ENCODE measurements around the gene MAPK14. TPM values are rescaled to one million over a fixed set of nuclear protein-coding genes. Genes with fewer than 3 reads are reported as not detected.

Gene MAPK14
- polyA plus RNA-seq, 3 donors: 50.1 to 56.3 (median 54.3) TPM

DNA sequence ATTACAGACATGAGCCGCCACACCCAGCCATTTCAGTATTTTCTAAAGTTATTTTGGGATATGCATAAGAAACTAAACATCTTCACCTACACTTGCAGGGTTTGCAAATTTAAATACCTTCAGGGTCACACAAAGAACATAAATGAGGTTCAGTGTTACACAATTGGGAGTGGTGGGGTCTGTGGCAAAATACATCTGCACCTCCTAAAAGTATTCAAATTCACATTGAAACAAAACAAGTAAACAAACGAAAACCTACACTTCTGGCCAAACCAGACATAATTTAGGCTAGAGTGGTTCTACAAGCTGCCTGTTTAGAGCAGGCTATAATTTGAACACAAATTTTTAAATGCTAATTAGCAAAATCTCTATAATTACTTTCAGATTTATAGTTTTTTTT, 34.6 kb downstream of the MAPK14 start:
- no peak for DNase-seq (ENCODE audit: extremely low read depth in 1 of 11, low read depth in 9 of 11, low spot score in 4 of 11)

DNA sequence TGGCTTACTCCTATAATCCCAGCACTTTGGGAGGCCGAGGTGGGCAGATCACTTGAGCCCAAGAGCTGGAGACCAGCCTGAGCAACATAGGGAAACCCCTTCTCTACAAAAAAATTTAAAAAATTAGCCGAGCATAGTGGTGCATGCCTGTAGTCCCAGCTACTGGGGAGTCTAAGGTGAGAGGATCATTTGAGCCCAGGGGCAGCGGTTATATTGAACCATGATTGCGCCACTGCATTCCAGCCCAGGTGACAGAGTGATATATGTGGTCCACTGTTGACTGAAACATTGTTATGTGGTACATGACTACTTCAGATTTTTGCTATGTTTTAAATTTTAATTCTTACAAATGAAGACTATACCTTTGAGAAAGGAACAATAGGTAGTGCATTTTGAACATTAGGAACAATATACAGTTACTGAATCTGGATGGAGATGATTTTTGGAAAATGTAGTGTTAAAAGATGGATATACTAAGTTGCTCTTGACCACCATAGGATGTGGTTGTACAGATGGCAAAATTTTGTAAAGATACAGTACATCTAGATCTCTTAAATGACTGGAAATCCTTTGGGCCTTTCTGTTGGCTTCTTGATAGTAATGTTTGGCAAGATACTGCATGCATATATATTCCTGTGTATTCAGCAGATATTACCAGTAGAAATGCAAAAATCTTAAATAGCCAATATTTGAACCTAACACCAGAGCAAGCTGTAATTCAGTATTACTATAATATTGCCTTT, 35.9 kb downstream of the MAPK14 start:
- DNase-seq (ENCODE audit: extremely low read depth in 1 of 11, low read depth in 9 of 11, low spot score in 4 of 11): no peak

DNA sequence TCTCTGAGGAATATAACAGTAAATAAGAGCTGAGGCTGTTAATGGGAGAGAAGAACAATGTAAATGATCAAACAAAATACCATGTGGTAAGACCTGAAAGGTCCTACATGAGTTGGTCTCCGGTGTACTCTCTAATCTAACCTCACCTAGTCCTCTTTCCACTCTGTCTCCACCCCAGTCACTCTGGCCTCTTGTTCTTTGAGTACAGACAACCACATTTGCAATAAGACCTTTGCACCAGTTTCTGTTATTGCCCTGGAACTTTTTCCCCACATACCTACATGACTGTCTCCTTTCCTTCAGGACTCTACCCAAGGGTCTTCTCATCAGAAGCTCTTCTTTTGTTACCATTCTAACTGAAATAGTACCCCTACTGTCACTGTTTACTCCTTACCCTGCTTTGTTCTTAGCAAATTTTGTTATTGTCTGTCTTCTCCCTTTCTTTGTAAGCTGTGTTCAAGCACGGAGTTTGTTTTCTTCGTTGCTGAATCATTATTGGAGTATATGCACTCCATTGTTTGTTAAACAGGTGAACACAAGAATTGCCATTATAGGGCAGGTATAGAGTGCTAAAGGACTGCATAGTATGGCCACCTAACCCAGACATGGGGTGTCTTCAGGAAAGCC, 37.3 kb downstream of the MAPK14 start:
- DNase-seq (ENCODE audit: extremely low read depth in 1 of 11, low read depth in 9 of 11, low spot score in 4 of 11): no peak

DNA sequence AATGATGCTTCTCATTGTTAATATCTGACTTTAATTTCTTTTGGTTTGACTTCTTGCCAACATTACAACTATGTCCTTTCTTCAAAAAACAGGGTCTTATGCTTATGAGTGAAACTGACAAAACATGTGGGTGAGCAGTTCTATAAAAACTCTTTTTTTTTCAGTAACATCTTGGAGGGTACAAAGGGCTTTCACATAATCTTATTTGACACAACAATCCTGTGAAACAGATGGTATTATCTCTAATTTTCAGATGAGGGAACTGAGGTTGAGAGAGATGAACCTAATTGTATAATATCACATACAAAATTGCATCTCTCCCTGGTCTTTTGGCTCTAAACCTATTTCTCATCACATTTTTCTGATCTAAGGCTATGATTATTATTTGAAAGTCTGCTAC, 38.3 kb downstream of the MAPK14 start:
- no peak for DNase-seq (ENCODE audit: extremely low read depth in 1 of 11, low read depth in 9 of 11, low spot score in 4 of 11)

DNA sequence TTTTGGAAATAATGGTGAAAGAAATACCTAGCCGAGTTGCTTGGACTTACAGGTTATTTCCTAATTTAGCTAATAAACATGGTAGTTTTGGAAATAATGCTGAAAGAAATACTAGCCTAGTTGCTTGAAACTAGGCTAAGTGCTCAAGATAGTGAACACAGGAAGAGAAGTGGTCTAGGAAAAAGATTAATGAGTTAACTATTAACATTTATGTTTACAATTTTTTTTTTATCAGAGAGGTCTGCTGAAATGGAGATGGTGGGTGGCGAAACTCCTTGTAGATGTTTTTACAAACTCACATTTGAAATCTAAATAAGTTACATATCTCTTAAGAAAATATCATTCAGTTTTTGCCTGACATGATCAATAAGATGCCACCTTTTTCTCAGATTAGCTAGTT, 39.2 kb downstream of the MAPK14 start:
- no peak for DNase-seq (ENCODE audit: extremely low read depth in 1 of 11, low read depth in 9 of 11, low spot score in 4 of 11)

DNA sequence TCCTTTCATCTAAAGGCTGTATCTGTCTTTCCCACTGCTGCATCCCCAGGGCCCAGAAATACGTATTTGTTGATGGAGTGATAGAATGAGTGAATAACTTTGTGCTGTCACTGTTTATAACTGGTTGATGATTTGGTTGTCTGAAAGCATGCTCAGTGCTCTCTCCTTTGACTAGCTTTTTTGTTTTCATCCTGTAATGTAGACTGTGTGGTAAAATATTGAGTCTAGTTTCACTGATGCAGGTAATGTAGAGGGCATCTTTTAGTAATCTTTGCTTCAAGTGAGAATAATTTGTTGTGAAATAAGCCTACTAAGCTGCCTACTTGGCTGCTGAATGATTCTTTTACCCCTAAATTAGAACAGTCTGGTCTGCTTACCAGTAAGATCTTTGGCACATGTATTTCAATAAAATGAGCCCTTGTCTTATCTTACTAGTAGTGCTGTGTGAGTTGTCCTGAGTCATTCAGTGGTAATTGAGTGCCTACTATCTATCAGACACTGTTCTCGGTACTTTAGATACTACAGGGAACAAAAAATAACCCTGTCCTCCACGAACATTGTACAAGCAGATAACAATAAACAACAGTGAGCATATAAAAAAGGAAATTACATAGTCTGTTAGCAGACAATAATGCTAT, 39.9 kb downstream of the MAPK14 start:
- no peak for DNase-seq (ENCODE audit: extremely low read depth in 1 of 11, low read depth in 9 of 11, low spot score in 4 of 11)

DNA sequence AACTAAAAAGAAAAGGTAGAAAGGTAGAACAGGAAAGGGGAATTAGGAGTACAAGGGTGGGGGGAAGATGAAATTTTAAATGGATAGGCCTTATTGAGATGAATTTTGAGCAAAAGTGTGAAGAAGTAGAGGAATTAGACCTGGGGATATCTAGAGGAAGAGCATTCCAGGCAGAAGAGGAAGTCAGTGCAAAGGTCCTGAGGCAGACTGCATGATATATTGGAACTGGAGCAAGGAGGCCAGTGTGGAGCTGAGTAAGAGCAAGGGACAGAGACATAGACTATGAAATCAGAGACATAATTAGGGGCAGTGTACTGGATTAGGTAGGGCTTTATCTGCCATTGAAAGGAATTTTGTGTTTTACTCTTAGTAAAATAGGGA, 40.4 kb downstream of the MAPK14 start:
- no peak for DNase-seq (ENCODE audit: extremely low read depth in 1 of 11, low read depth in 9 of 11, low spot score in 4 of 11)

DNA sequence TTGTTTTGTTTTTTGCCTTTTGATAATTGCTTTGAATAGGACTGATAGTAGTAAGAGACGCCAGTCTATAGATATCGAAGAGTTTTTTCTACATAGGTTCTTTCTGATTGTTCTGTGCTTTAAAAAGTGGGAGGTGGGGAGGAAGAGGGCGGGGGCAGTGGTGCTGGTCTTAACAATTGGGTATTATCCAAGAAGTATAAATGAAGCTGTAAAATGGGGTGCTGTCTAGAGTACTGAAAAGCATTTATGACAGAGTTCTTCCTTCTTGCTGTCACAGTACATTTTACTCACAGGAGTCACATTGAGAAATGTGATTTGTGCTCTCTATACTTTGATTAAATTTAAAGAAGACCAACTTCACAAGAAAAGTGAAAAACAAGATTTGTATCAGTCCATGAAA, 41.0 kb downstream of the MAPK14 start:
- no peak for DNase-seq (ENCODE audit: extremely low read depth in 1 of 11, low read depth in 9 of 11, low spot score in 4 of 11)

DNA sequence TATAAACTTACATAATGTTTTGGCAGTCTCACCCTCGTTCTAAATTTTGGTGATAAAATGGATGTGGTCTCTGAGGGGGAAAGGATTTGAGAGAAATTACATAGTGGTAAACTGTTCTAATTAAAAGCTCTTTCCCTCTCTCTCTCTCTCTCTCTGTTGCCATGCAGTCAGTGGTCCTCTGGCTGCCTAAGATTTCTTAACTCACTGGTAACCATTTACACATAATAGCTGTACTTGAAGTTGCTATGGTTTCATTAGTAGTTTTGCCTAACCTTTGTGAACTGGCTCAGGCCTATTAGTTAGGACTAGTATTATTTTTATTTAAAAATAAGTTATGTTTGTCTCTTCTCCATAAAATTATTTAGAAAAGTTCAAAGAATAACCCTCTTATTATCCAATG, 42.0 kb downstream of the MAPK14 start:
- no peak for DNase-seq (ENCODE audit: extremely low read depth in 1 of 11, low read depth in 9 of 11, low spot score in 4 of 11)

DNA sequence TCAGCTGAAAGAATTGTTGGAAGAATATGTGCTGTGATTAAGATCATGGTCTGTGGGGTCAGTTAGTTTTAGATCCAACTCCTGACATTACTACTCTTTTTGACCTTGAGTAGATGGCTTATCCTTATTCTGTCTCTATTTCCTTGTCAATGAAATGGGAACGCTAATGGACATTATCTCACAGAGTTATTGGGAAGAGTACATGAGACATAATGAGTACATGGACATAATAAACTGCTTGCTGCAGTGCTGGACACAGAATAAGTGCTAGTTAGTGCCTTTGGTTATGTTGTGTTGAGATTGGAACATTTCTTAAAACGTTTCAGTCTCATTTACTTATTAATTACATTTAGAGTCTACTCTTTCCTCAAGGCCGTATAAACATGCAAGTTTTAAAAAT, 42.6 kb downstream of the MAPK14 start:
- no peak for DNase-seq (ENCODE audit: extremely low read depth in 1 of 11, low read depth in 9 of 11, low spot score in 4 of 11)

DNA sequence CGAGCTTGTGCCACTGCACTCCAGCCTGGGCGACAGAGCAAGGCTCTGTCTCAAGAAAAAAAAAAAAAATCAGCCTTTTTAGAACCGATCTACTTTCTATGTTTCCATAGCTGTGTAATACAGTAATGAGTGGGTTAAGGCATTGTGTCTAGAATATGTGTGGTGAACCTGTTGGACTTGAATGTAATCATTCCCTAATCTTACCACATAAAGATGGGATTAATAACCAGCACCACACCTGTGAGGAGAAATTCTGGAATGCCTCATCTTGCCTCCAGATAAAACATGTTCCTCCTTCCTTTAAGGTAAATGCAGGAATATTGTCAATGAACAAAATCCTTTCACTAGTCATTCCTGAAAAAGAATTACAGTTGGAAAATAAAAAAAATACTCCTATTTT, 43.7 kb downstream of the MAPK14 start:
- DNase-seq (ENCODE audit: extremely low read depth in 1 of 11, low read depth in 9 of 11, low spot score in 4 of 11): no peak

DNA sequence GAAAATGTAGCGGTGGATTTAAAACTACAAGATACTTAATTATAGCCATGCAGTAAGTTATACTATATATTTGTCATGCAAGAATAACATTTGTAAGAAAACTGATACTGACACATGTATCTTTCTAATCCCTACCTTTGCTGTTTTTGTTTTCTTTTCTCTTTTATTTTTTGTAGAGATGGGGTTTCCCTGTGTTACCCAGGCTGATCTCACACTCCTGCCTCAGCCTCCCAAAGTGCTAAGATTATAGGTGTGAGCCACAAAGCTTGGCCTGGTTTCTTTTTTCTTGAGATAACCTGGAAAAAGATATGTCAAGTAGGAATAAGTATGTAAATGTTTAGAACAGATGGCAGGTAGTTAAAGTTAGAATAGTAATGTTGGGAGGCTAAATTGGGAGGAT, 44.1 kb downstream of the MAPK14 start:
- no peak for DNase-seq (ENCODE audit: extremely low read depth in 1 of 11, low read depth in 9 of 11, low spot score in 4 of 11)

DNA sequence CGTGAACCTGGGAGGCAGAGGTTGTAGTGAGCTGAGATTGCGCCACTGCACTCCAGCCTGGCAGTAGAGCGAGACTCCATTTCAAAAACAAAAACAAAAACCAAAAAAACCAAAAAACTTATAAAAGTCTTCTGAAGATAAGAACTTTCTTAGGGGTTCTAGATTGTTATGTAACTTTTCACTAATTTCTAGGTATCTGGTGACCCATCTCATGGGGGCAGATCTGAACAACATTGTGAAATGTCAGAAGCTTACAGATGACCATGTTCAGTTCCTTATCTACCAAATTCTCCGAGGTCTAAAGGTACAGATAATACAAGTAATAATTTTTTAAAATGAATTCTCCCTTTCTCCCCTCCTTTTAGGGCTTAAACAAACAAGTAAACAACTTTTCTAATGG, 45.1 kb downstream of the MAPK14 start:
- no peak for DNase-seq (ENCODE audit: extremely low read depth in 1 of 11, low read depth in 9 of 11, low spot score in 4 of 11)

DNA sequence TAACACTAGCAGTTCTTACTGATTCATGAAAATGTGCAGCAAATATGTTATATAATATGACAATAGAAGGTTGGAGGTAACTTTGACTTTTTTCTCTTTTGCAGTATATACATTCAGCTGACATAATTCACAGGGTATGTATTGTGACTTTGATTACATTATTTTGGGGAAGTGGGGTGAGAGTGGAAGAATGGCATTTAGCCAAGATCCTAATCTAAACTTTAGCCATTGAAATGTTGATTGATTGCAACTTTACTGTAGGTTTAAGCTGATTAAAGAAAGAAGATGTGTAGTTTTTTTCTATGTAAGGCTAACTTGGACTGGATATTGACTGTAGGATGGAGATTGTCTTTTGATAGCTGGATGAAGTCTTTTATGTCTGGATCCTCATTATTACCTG, 46.0 kb downstream of the MAPK14 start:
- no peak for DNase-seq (ENCODE audit: extremely low read depth in 1 of 11, low read depth in 9 of 11, low spot score in 4 of 11)

DNA sequence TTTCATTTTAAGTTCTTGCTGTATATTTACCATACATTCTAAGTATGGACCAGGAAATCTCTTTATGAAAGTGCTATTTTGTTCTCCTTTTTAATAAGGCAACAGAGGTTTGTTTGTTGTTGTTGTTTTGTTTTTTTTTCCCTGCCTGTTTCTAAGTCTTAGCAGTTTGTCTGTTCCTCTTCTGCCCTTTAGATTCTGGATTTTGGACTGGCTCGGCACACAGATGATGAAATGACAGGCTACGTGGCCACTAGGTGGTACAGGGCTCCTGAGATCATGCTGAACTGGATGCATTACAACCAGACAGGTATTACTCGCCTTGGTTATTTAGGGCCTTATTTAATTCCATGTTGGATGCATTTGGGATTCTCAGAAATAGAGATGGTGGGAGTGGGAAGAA, 48.0 kb downstream of the MAPK14 start:
- no peak for DNase-seq (ENCODE audit: extremely low read depth in 1 of 11, low read depth in 9 of 11, low spot score in 4 of 11)

DNA sequence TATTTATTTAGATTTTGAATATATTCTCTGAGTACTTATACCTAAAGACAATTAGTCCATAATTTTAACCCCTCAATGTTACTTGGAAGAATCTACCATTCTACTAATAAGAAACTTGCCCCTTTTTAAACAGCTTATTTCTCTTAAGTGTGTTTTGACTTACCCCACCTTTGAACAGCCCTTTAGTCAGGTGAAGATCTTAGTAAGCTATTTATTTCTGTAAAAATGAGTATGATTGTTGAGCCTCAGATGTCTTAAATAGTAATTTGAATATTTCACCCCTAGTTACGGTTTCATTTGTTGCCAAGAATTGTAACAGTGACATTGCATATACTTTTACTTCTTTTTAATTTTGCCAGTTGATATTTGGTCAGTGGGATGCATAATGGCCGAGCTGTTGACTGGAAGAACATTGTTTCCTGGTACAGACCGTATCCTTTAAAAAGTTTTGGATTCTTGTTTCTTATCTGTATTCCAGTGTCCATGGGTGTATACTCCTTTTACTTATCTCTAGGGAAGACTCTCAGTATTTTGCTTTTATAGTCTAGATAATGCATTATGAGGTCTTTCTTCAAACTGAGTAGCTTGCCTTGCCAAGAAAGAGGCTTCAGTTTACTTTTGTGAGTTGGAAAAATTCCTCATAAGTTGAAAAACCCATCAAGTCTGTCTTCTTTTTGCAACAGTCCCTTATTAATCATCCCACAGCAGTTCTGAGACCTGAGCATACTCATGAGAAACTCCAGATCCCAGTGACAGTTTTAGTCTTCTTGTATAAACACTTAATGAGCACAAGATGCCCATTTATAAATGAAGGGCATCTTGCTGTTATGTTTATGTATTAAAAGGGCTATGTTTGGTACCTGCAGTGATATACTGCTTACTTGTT, 48.8 kb downstream of the MAPK14 start:
- no peak for DNase-seq (ENCODE audit: extremely low read depth in 1 of 11, low read depth in 9 of 11, low spot score in 4 of 11)

DNA sequence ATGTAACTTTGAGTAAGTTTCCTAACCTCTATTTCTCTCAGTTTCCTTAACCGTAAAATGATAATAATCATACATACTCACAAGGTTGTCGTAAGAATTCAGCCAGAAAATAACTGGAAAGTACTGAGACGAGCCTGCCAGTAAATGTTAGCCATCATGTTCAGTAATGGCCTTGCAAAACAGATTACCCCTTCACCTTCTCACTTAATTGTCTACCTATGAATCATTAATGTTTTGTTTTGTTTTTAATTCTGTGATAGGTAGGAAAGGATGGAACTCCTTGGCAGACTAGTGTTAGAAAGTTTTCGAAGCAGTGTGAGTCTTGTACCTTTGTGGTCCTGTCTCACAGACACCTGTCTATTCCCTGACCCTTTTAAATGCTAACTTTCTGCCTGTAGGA, 50.6 kb downstream of the MAPK14 start:
- DNase-seq (ENCODE audit: extremely low read depth in 1 of 11, low read depth in 9 of 11, low spot score in 4 of 11): no peak

DNA sequence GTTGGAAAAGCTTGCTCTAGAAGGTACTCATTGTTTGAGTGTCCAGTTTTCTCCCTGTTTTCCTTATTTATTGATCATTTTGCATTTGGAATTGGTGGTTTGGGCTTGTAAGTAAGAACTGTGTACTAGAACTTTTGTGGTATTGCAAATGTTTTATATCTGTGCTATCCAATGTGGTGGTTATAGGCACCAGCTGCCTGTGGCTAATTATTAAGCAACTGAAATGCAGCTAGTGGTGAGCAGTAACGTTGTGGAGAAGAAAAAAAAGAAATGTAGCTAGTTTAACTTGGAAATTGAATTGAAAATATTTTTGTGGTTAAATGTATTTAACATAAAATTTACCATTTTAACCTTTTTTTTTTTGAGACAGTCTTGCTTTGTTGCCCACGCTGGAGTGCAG, 52.0 kb downstream of the MAPK14 start:
- no peak for DNase-seq (ENCODE audit: extremely low read depth in 1 of 11, low read depth in 9 of 11, low spot score in 4 of 11)

DNA sequence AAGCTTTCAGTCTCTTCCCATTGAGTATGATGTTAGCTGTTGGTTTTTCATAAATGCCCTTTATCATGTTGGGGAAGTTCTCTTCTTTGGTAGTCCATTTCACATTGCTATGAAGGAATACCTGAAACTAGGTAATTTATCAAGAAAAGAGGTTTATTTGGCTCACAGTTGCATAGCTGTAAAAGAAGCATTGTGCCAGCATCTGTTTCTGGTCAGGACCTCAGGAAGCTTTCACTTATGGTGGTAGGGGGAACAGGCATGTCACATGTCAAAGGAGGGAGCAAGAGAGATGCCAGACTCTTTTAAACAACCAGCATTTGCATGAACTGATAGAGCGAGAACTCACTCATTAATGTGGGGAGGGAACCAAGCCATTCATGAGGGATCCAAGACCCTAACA, 54.7 kb downstream of the MAPK14 start:
- DNase-seq (ENCODE audit: extremely low read depth in 1 of 11, low read depth in 9 of 11, low spot score in 4 of 11): no peak

DNA sequence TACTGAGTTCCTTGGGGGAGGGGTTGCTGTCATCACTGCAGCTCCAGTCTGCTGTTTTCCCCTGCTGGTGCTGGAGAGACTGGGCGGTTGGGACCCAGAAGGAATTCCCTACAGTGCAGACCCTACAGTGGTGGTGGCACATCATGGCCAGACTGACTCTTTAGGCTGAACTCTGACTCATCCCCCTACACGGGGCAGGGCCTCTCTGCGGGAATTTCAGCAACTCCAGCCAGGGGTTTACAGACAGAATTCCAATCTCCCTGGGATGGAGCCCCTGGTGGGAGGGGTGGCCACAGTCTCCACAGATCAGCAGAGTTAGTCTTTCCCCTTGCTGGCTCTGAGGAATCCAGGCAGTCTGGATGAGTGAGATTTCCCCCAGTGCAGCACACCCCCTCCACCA, 55.8 kb downstream of the MAPK14 start:
- no peak for DNase-seq (ENCODE audit: extremely low read depth in 1 of 11, low read depth in 9 of 11, low spot score in 4 of 11)

All from renal cortex interstitium (tissue), 11 donors.